SK-N-SH (cell line): Measurements from ENCODE around the gene USP32. TPM values are rescaled to one million over a fixed set of nuclear protein-coding genes. Genes with fewer than 3 reads are reported as not detected.

Experiments used
- CTCF ChIA-PET: fragments of 300-600, 350-600 bp; formaldehyde crosslinking; extraction: SDS; loops from one replicate; lab custom pipeline; 2021; lab: Yijun Ruan, JAX
- POLR2A ChIA-PET: fragments of 350-600 bp; sonication (Branson Sonifier 250); formaldehyde crosslinking; extraction: SDS; loops from one replicate; lab custom pipeline; 2020; ENCODE audit warnings: antibody characterized with exemption, inconsistent platforms; lab: Yijun Ruan, JAX
- DNase-seq: peaks from one replicate; pipeline ENCODE4 v3.0.0; 2012
- H2AFZ ChIP-seq: fragments of 200-600 bp; sonication (generic); 2 replicates; pipeline ENCODE4 v1.8.1; 2016; ENCODE audit warnings: antibody characterized with exemption, mild to moderate bottlenecking, low read depth
- H3F3A ChIP-seq: fragments of 200-600 bp; sonication (generic); replicated peaks from 2 replicates; pipeline ENCODE3; 2016; ENCODE audit warnings: antibody characterized with exemption, mild to moderate bottlenecking; ENCODE audit not compliant: insufficient read depth
- H3K27ac ChIP-seq, 2 experiments: fragments of 200-500 bp in 1 of 2; fragments of 200-600 bp in 1 of 2; sonication (Bioruptor generic) in 1 of 2; sonication (generic), shearing (Covaris generic) in 1 of 2; 2 replicates each; pipeline versions ENCODE4 v1.5.1 to v1.6.1; 2014 to 2016; ENCODE audit warnings: low read depth in 2 of 2, inconsistent platforms in 1 of 2, low read length in 1 of 2, mild to moderate bottlenecking in 1 of 2, mixed read lengths in 1 of 2
- H3K27me3 ChIP-seq: fragments of 200-600 bp; sonication (generic), shearing (Covaris generic); 2 replicates; pipeline ENCODE4 v1.6.1; 2016; ENCODE audit warnings: mixed run types; ENCODE audit not compliant: insufficient read depth
- H3K36me3 ChIP-seq, 2 experiments: fragments of 200-500 bp in 1 of 2; fragments of 200-600 bp in 1 of 2; sonication (Bioruptor generic) in 1 of 2; sonication (generic) in 1 of 2; replicated peaks in 1 of 2; 2 replicates each; pipeline versions ENCODE3 to v1.5.1; 2014 to 2016; ENCODE audit warnings: low read length in 1 of 2, mild to moderate bottlenecking in 1 of 2; ENCODE audit not compliant: insufficient read depth in 2 of 2, control insufficient read depth in 1 of 2
- H3K4me1 ChIP-seq, 2 experiments: fragments of 200-500 bp in 1 of 2; fragments of 200-600 bp in 1 of 2; sonication (Bioruptor generic) in 1 of 2; sonication (generic), shearing (Covaris generic) in 1 of 2; 2 replicates each; pipeline versions ENCODE4 v1.5.1 to v1.6.1; 2014 to 2016; ENCODE audit warnings: low read depth in 1 of 2, low read length in 1 of 2, mixed run types in 1 of 2; ENCODE audit not compliant: insufficient read depth in 2 of 2, control insufficient read depth in 1 of 2
- H3K4me2 ChIP-seq: fragments of 200-600 bp; sonication (generic), shearing (Covaris generic); 2 replicates; pipeline ENCODE4 v1.6.1; 2017; ENCODE audit warnings: mixed run types
- H3K4me3 ChIP-seq, 2 experiments: fragments of 200-500 bp in 1 of 2; fragments of 200-600 bp in 1 of 2; sonication (Bioruptor generic) in 1 of 2; sonication (generic), shearing (Covaris generic) in 1 of 2; 2 replicates each; pipeline versions ENCODE4 v1.5.1 to v1.8.1; 2014 to 2016; ENCODE audit warnings: low read depth in 2 of 2, inconsistent platforms in 1 of 2, low read length in 1 of 2, mild to moderate bottlenecking in 1 of 2, mixed read lengths in 1 of 2, moderate library complexity in 1 of 2
- H3K79me2 ChIP-seq: fragments of 200-600 bp; sonication (generic); 2 replicates; pipeline ENCODE4 v1.8.1; 2017; ENCODE audit warnings: mild to moderate bottlenecking; ENCODE audit not compliant: insufficient read depth
- H3K9ac ChIP-seq: fragments of 200-600 bp; sonication (generic); 2 replicates; pipeline ENCODE4 v1.6.1; 2017; ENCODE audit warnings: mixed run types
- H3K9me2 ChIP-seq: fragments of 200-600 bp; sonication (generic); 2 replicates; pipeline ENCODE4 v1.6.1; 2017; ENCODE audit warnings: mixed run types
- H3K9me3 ChIP-seq: fragments of 200-600 bp; sonication (generic); 2 replicates; pipeline ENCODE4 v1.6.1; 2017; ENCODE audit warnings: mixed run types, mild to moderate bottlenecking, moderate library complexity
- H4K20me1 ChIP-seq: fragments of 200-600 bp; sonication (generic); 2 replicates; pipeline ENCODE4 v1.6.1; 2017; ENCODE audit warnings: mild to moderate bottlenecking, mixed run types; ENCODE audit not compliant: insufficient read depth
- CHD2 ChIP-seq: fragments of 150-350 bp; IDR thresholded peaks from 2 replicates; pipeline ENCODE4 v1.6.1; 2018; ENCODE audit warnings: low read length; ENCODE audit not compliant: partially characterized antibody
- FOSL2 ChIP-seq: IDR thresholded peaks from 2 replicates; pipeline ENCODE4 v1.4.0; 2012; ENCODE audit warnings: low read depth, mild to moderate bottlenecking, moderate library complexity, borderline replicate concordance
- FOXJ3 ChIP-seq: sonication (generic); formaldehyde crosslinking; IDR thresholded peaks from 2 replicates; pipeline ENCODE4 v1.5.1; 2020; ENCODE audit warnings: mild to moderate bottlenecking, missing genetic modification reagents
- FOXM1 ChIP-seq: IDR thresholded peaks from 2 replicates; pipeline ENCODE4 v1.4.0; 2012; ENCODE audit warnings: low read depth, mild to moderate bottlenecking
- GATA2 ChIP-seq: sonication (generic); formaldehyde crosslinking; IDR thresholded peaks from 2 replicates; pipeline ENCODE4 v1.5.0; 2020; ENCODE audit warnings: mild to moderate bottlenecking, missing genetic modification reagents
- NFIC ChIP-seq: IDR thresholded peaks from 2 replicates; pipeline ENCODE4 v1.4.0; 2012; ENCODE audit warnings: borderline replicate concordance
- NRF1 ChIP-seq: IDR thresholded peaks from 2 replicates; pipeline ENCODE4 v1.6.1; 2012; ENCODE audit warnings: low read depth, mild to moderate bottlenecking, low read length
- PBX3 ChIP-seq: IDR thresholded peaks from 2 replicates; pipeline ENCODE4; 2012
- RAD21 ChIP-seq: IDR thresholded peaks from 2 replicates; pipeline ENCODE4 v1.6.1; 2012; ENCODE audit warnings: mild to moderate bottlenecking, low read length
- RCOR1 ChIP-seq: fragments of 150-350 bp; IDR thresholded peaks from 2 replicates; pipeline ENCODE4 v1.6.1; 2017; ENCODE audit warnings: antibody characterized with exemption, low read length
- RFX5 ChIP-seq: IDR thresholded peaks from 2 replicates; pipeline ENCODE4 v1.6.1; 2012; ENCODE audit warnings: mild to moderate bottlenecking, improper control_type of control experiment, low read length
- SIN3A ChIP-seq: IDR thresholded peaks from 2 replicates; pipeline ENCODE4 v1.6.1; 2012; ENCODE audit warnings: low read depth, mild to moderate bottlenecking, low read length, moderate library complexity, borderline replicate concordance
- TCF12 ChIP-seq: IDR thresholded peaks from 2 replicates; pipeline ENCODE4 v1.4.0; 2012
- YY1 ChIP-seq: IDR thresholded peaks from 2 replicates; pipeline ENCODE4 v1.4.0; 2012; ENCODE audit warnings: low read depth, mild to moderate bottlenecking
- ZBTB33 ChIP-seq: IDR thresholded peaks from 2 replicates; pipeline ENCODE4 v1.4.0; 2012; ENCODE audit warnings: low read depth, borderline replicate concordance
- WGBS: methylation state at CpG from one replicate; pipeline ENCODE4 v1.1.6; 2017; ENCODE audit warnings: low lambda C conversion rate; 5-methylcytosine and 5-hydroxymethylcytosine counted together
- polyA plus RNA-seq, 3 experiments: library from polyadenylated mRNA; depleted of rRNA; stranded (reverse); fragments of >200 nt; gene quantifications; 2 replicates each; pipeline ENCODE4 v1.2.3, GENCODE V29; 2012

USP32 gene
- polyA plus RNA-seq, 1 of the 3 experiments (the other 2 are of a cell fraction) = 25.6 TPM

- CTCF ChIA-PET = interaction anchor here (1.2 to 15.2 kb wide), 3 partner anchors 14 to 176 kb away, joined by 3 to 128 read pairs (median 7); partner anchors contain the start of gene CHCT1
- Histone ChIP-seq H3K79me2 (no peaks in the 10 kb centered on the region), H3K4me3 (no peak overlapping the region), H3K4me2 (no peak overlapping the region), H3F3A (no peaks in the 10 kb centered on the region), H3K9me2 (no peaks in the 10 kb centered on the region), H3K27me3 (no peaks in the 10 kb centered on the region), H3K9ac (no peak overlapping the region), H3K9me3 (no peaks in the 10 kb centered on the region), H3K4me1 (no peaks in the 10 kb centered on the region), H3K36me3 (no peaks in the 10 kb centered on the region), H2AFZ (no peak overlapping the region), H4K20me1 (no peaks in the 10 kb centered on the region), H3K27ac (no peak overlapping the region)
- DNase-seq = no peak
- 57% methylated on average over 3 of the region's 3 CpGs for WGBS
- POLR2A ChIA-PET = no interaction called here
- TF ChIP-seq RAD21 = no peak
- no peak for TF ChIP-seq CHD2
- TF ChIP-seq NRF1 = no peak
- TF ChIP-seq NFIC = no peak
- no peak for TF ChIP-seq RFX5
- TF ChIP-seq TCF12 = no peak
- no peak for TF ChIP-seq FOXJ3 (CRISPR knock-in tag)
- TF ChIP-seq RCOR1 = no peak
- TF ChIP-seq FOSL2 = no peak
- TF ChIP-seq ZBTB33 = no peak
- TF ChIP-seq YY1 = no peak
- TF ChIP-seq FOXM1 = no peak
- TF ChIP-seq SIN3A = no peak
- TF ChIP-seq PBX3 = no peak
- TF ChIP-seq GATA2 (CRISPR knock-in tag) = no peak
- TF ChIP-seq, all 33 proteins: peak for 0
These were observed 15.0 kb upstream of the USP32 start for GRCh38 chr17:60406887-60407286.

- WGBS = 87% methylated on average over 6 of the region's 6 CpGs
These were observed 12.0 kb upstream of the USP32 start for GRCh38 chr17:60403962-60404361.

More at GRCh38 chr17:60403962-60404361, 12.0 kb upstream of the USP32 start:
- DNase-seq = no peak
- no peaks in the 10 kb centered on the region for H3F3A ChIP-seq
- H2AFZ ChIP-seq = no peak overlapping the region
- H3K9me2 ChIP-seq = no peaks in the 10 kb centered on the region
- ChIA-PET CTCF (interaction anchor here (0.8 to 15.2 kb wide), 4 partner anchors 12 to 234 kb away, joined by 3 to 128 read pairs (median 4); partner anchors contain the start of genes CHCT1 and USP32), POLR2A (interaction anchor here (0.7 to 1.7 kb wide), 2 partner anchors 12 to 156 kb away, joined by 4 to 7 read pairs; partner anchors contain the start of gene USP32)
- TF ChIP-seq RAD21 (no peak), NRF1 (no peak)
- no peaks in the 10 kb centered on the region for H3K27me3 ChIP-seq
- H3K9ac ChIP-seq = no peak overlapping the region
- no peak overlapping the region for H3K4me2 ChIP-seq
- H3K4me3 ChIP-seq = no peak overlapping the region
- H3K9me3 ChIP-seq = no peaks in the 10 kb centered on the region
- no peaks in the 10 kb centered on the region for H3K4me1 ChIP-seq
- H3K36me3 ChIP-seq = no peaks in the 10 kb centered on the region
- H3K79me2 ChIP-seq = no peaks in the 10 kb centered on the region
- H3K27ac ChIP-seq = no peak overlapping the region
- H4K20me1 ChIP-seq = no peaks in the 10 kb centered on the region
